Measurements from ENCODE around the gene COLQ. TPM values are rescaled to one million over a fixed set of nuclear protein-coding genes. Genes with fewer than 3 reads are reported as not detected.

Gene COLQ
- polyA plus RNA-seq, 1 donor (not counting 4 experiments of a cell fraction or from before 2014, with no cell fraction given) = 0.35 TPM

DNA sequence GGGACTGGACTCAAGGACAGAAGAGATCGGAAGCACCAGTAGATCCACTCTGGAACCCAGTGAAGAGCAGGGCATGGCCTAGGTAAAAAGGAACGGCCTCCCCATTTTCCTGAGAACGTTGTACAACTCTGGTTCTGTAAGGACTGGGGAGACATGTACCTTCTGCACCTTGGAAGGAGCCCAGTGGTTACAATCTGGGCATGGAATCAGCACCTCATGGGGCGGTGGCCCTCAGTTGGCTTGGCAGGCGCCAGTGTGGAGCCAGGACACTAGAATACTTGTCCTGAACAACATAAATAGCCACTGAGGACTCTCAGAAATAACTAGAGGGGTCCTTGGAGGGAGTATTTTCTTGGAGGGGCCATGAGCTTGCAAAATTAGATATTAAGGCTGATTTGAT lies 68.5 kb downstream of the COLQ start:
- H3K9me3 ChIP-seq (ENCODE audit: control insufficient read depth, low read depth, low read length) = no peaks in the 10 kb centered on the region
- dilution Hi-C loops (cut with MboI; ENCODE audit: extremely low pct_ligation_motif_present, low sequenced_read_pairs) = no loop called here
- DNase-seq (ENCODE audit: low read depth, low spot score) (no peak), FAIRE-seq (no peak)
- no peaks in the 10 kb centered on the region for H3K79me2 ChIP-seq (ENCODE audit: control insufficient read depth, insufficient read depth, low read length)
- H3K36me3 ChIP-seq (ENCODE audit: control insufficient read depth in 2 of 2, extremely low read depth in 1 of 2, insufficient read depth in 2 of 2, low read length in 2 of 2) = no peaks in the 10 kb centered on the region
- no peak overlapping the region for H3K4me3 ChIP-seq (ENCODE audit: control insufficient read depth in 2 of 3, extremely low read depth in 1 of 3, insufficient read depth in 2 of 3, low read depth in 1 of 3, low read length in 3 of 3)
- no peak overlapping the region for H2AFZ ChIP-seq (ENCODE audit: control insufficient read depth, low read length)
- H3K4me1 ChIP-seq (ENCODE audit: control insufficient read depth, extremely low read depth, insufficient read depth, low read length) = no peaks in the 10 kb centered on the region
- TF ChIP-seq EZH2 (IDR thresholded peaks at IDR 0.05; ENCODE audit: low read length) (no peak), CTCF (optimal IDR thresholded peaks at IDR 0.05 in 1 of 3, IDR thresholded peaks at IDR 0.05 in 1 of 3, conservative IDR thresholded peaks at IDR 0.05 in 1 of 3; ENCODE audit: extremely low read depth in 1 of 3, insufficient read depth in 2 of 3, low read length in 3 of 3) (no peak)
- no peak overlapping the region for H3K4me2 ChIP-seq (ENCODE audit: control insufficient read depth, extremely low read depth, insufficient read depth, low read depth, low read length)
- H3K9me1 ChIP-seq (ENCODE audit: control insufficient read depth, extremely low read depth, insufficient read depth, low read length) = no peaks in the 10 kb centered on the region
- no peak overlapping the region for H3K27ac ChIP-seq (ENCODE audit: control insufficient read depth, insufficient read depth, low read length)
- no peaks in the 10 kb centered on the region for H3K27me3 ChIP-seq (ENCODE audit: control insufficient read depth, extremely low read depth, insufficient read depth, low read length)
- no peak overlapping the region for H3K9ac ChIP-seq (ENCODE audit: control insufficient read depth, extremely low read depth, insufficient read depth, low read length)
- no peaks in the 10 kb centered on the region for H4K20me1 ChIP-seq (ENCODE audit: control insufficient read depth, extremely low read depth, insufficient read depth, low read length)

GRCh38 chr3:15452156-15452555 lies 69.3 kb downstream of the COLQ start:
- no peaks in the 10 kb centered on the region for H3K27me3 ChIP-seq (ENCODE audit: control insufficient read depth, extremely low read depth, insufficient read depth, low read length)
- DNase-seq (ENCODE audit: low read depth, low spot score) = no peak
- dilution Hi-C loops (cut with MboI; ENCODE audit: extremely low pct_ligation_motif_present, low sequenced_read_pairs) = no loop called here

More at GRCh38 chr3:15452156-15452555, 69.3 kb downstream of the COLQ start:
- H4K20me1 ChIP-seq (ENCODE audit: control insufficient read depth, extremely low read depth, insufficient read depth, low read length) = no peaks in the 10 kb centered on the region
- FAIRE-seq = no peak
- no peak overlapping the region for H3K9ac ChIP-seq (ENCODE audit: control insufficient read depth, extremely low read depth, insufficient read depth, low read length)
- no peak overlapping the region for H3K27ac ChIP-seq (ENCODE audit: control insufficient read depth, insufficient read depth, low read length)
- TF ChIP-seq EZH2 (IDR thresholded peaks at IDR 0.05; ENCODE audit: low read length) (no peak), CTCF (optimal IDR thresholded peaks at IDR 0.05 in 1 of 3, IDR thresholded peaks at IDR 0.05 in 1 of 3, conservative IDR thresholded peaks at IDR 0.05 in 1 of 3; ENCODE audit: extremely low read depth in 1 of 3, insufficient read depth in 2 of 3, low read length in 3 of 3) (no peak)
- no peak overlapping the region for H3K4me3 ChIP-seq (ENCODE audit: control insufficient read depth in 2 of 3, extremely low read depth in 1 of 3, insufficient read depth in 2 of 3, low read depth in 1 of 3, low read length in 3 of 3)
- no peaks in the 10 kb centered on the region for H3K4me1 ChIP-seq (ENCODE audit: control insufficient read depth, extremely low read depth, insufficient read depth, low read length)
- no peaks in the 10 kb centered on the region for H3K79me2 ChIP-seq (ENCODE audit: control insufficient read depth, insufficient read depth, low read length)
- no peak overlapping the region for H2AFZ ChIP-seq (ENCODE audit: control insufficient read depth, low read length)
- H3K4me2 ChIP-seq (ENCODE audit: control insufficient read depth, extremely low read depth, insufficient read depth, low read depth, low read length) = no peak overlapping the region
- H3K36me3 ChIP-seq (ENCODE audit: control insufficient read depth in 2 of 2, extremely low read depth in 1 of 2, insufficient read depth in 2 of 2, low read length in 2 of 2) = no peaks in the 10 kb centered on the region
- H3K9me1 ChIP-seq (ENCODE audit: control insufficient read depth, extremely low read depth, insufficient read depth, low read length) = no peaks in the 10 kb centered on the region
- H3K9me3 ChIP-seq (ENCODE audit: control insufficient read depth, low read depth, low read length) = no peaks in the 10 kb centered on the region

Measured in keratinocyte (primary cell).